ENCODE measurements around the gene MROH9.

- TF ChIP-seq CTCF (IDR thresholded peaks at IDR 0.05) = peak in 4 of 6 experiments; percentile 50 to 58 (median 56)
- TF ChIP-seq POLR2A (IDR thresholded peaks at IDR 0.05) = no peak
Measured at GRCh38 chr1:171081314-171081753, 146.0 kb downstream of the MROH9 start.
